ENCODE measurements around the gene ORMDL2. TPM values are rescaled to one million over a fixed set of nuclear protein-coding genes. Genes with fewer than 3 reads are reported as not detected.

The ORMDL2 gene
- total and polyA plus RNA-seq, 2 donors (not counting 3 experiments of a cell fraction or from before 2014, with no cell fraction given) = 55.0 to 70.4 TPM

- ChIA-PET CTCF (interaction anchor here (0.5 to 4.3 kb wide), 10 partner anchors 8 to 143 kb away, joined by 3 to 56 read pairs (median 4); partner anchors contain the start of genes ORMDL2 and SARNP), POLR2A (no interaction called here)
- no peak overlapping the region for H2AFZ ChIP-seq (ENCODE audit: low read depth, low read length)
- H3K4me3 ChIP-seq (replicated peaks in 1 of 3; ENCODE audit: insufficient read depth in 1 of 3, low read depth in 1 of 3, low read length in 3 of 3) = no peak overlapping the region
- FAIRE-seq (peak; percentile 31), DNase-seq (ENCODE audit: low read depth, low spot score) (peak; percentile 41)
- H3K4me2 ChIP-seq (ENCODE audit: insufficient read depth, low read length) = no peak overlapping the region
- TF ChIP-seq FOS (IDR thresholded peaks at IDR 0.05; ENCODE audit: borderline replicate concordance, insufficient read depth, low read length) (no peak), CTCF (IDR thresholded peaks at IDR 0.05; ENCODE audit: extremely low read depth in 1 of 2, insufficient read depth in 1 of 2, low read depth in 1 of 2, low read length in 2 of 2) (peak; percentile 31 to 41), GATA2 (IDR thresholded peaks at IDR 0.05; ENCODE audit: insufficient read depth, insufficient read length, low read depth, low read length) (no peak)
- H3K36me3 ChIP-seq (ENCODE audit: control insufficient read depth in 2 of 2, extremely low read depth in 1 of 2, insufficient read depth in 2 of 2, low read length in 2 of 2) = peaks cover 14 to 21% of the 10 kb centered on the region in 2 experiments
- dilution Hi-C loops (cut with MboI; ENCODE audit: extremely low pct_ligation_motif_present, low sequenced_read_pairs) (no loop called here), intact Hi-C loops (cut with micrococcal nuclease) (loop anchor here (1.0 kb wide), 1 partner anchor 58 kb away; no protein-coding TSS in a partner anchor)
- BruUV-seq (replicated peaks) = no TSS peak
- H3K4me1 ChIP-seq (ENCODE audit: control insufficient read depth, extremely low read depth, insufficient read depth, low read length) = no peaks in the 10 kb centered on the region
- H3K9me3 ChIP-seq (replicated peaks; ENCODE audit: control insufficient read depth, insufficient read depth, low read length) = no peaks in the 10 kb centered on the region
- H4K20me1 ChIP-seq (replicated peaks; ENCODE audit: control insufficient read depth, extremely low read depth, insufficient read depth, low read length) = no peaks in the 10 kb centered on the region
- peaks cover 18% of the 10 kb centered on the region for H3K79me2 ChIP-seq (ENCODE audit: control insufficient read depth, insufficient read depth, low read length)
- no peaks in the 10 kb centered on the region for H3K9me1 ChIP-seq (replicated peaks; ENCODE audit: control insufficient read depth, extremely low read depth, insufficient read depth, low read length)
- H3K9ac ChIP-seq (replicated peaks; ENCODE audit: extremely low read depth, insufficient read depth, low read length) = no peak overlapping the region
- H3K27me3 ChIP-seq (ENCODE audit: control insufficient read depth in 2 of 2, insufficient read depth in 2 of 2, low read length in 2 of 2) = no peaks in the 10 kb centered on the region
- H3K27ac ChIP-seq (ENCODE audit: insufficient read depth, low read depth, low read length) = no peak overlapping the region
Observed at GRCh38 chr12:55797068-55797467, 20.8 kb upstream of the ORMDL2 start.

GRCh38 chr12:55797550-55797949 is 20.3 kb upstream of the ORMDL2 start:
- dilution Hi-C loops (cut with MboI; ENCODE audit: extremely low pct_ligation_motif_present, low sequenced_read_pairs) = no loop called here
- BruUV-seq (replicated peaks) = no TSS peak
- peaks cover 14 to 21% of the 10 kb centered on the region in 2 experiments for H3K36me3 ChIP-seq (ENCODE audit: control insufficient read depth in 2 of 2, extremely low read depth in 1 of 2, insufficient read depth in 2 of 2, low read length in 2 of 2)
- ChIA-PET POLR2A (no interaction called here), CTCF (interaction anchor here (0.5 to 4.3 kb wide), 10 partner anchors 8 to 142 kb away, joined by 3 to 56 read pairs (median 4); partner anchors contain the start of genes ORMDL2 and SARNP)
- no peaks in the 10 kb centered on the region for H3K9me3 ChIP-seq (replicated peaks; ENCODE audit: control insufficient read depth, insufficient read depth, low read length)
- intact Hi-C loops (cut with micrococcal nuclease) = loop anchor here (1.0 kb wide), 1 partner anchor 58 kb away; no protein-coding TSS in a partner anchor
- DNase-seq (ENCODE audit: low read depth, low spot score) = no peak
- no peaks in the 10 kb centered on the region for H3K27me3 ChIP-seq (ENCODE audit: control insufficient read depth in 2 of 2, insufficient read depth in 2 of 2, low read length in 2 of 2)
- H3K9ac ChIP-seq (replicated peaks; ENCODE audit: extremely low read depth, insufficient read depth, low read length) = no peak overlapping the region
- no peak for FAIRE-seq
- no peak overlapping the region for H3K4me2 ChIP-seq (ENCODE audit: insufficient read depth, low read length)
- no peaks in the 10 kb centered on the region for H3K9me1 ChIP-seq (replicated peaks; ENCODE audit: control insufficient read depth, extremely low read depth, insufficient read depth, low read length)
- H3K4me1 ChIP-seq (ENCODE audit: control insufficient read depth, extremely low read depth, insufficient read depth, low read length) = no peaks in the 10 kb centered on the region
- H4K20me1 ChIP-seq (replicated peaks; ENCODE audit: control insufficient read depth, extremely low read depth, insufficient read depth, low read length) = no peaks in the 10 kb centered on the region
- no peak overlapping the region for H3K4me3 ChIP-seq (replicated peaks in 1 of 3; ENCODE audit: insufficient read depth in 1 of 3, low read depth in 1 of 3, low read length in 3 of 3)
- H2AFZ ChIP-seq (ENCODE audit: low read depth, low read length) = no peak overlapping the region
- H3K79me2 ChIP-seq (ENCODE audit: control insufficient read depth, insufficient read depth, low read length) = peaks cover 18% of the 10 kb centered on the region
- TF ChIP-seq POLR2AphosphoS5 (IDR thresholded peaks at IDR 0.05; ENCODE audit: insufficient read depth, low read depth, low read length) (no peak), CTCF (IDR thresholded peaks at IDR 0.05; ENCODE audit: extremely low read depth in 1 of 2, insufficient read depth in 1 of 2, low read depth in 1 of 2, low read length in 2 of 2) (no peak), GATA2 (IDR thresholded peaks at IDR 0.05; ENCODE audit: insufficient read depth, insufficient read length, low read depth, low read length) (no peak), MAX (IDR thresholded peaks at IDR 0.05; ENCODE audit: insufficient read depth, insufficient read length) (no peak), POLR2A (IDR thresholded peaks at IDR 0.05; ENCODE audit: low read depth, low read length) (no peak)
- H3K27ac ChIP-seq (ENCODE audit: insufficient read depth, low read depth, low read length) = no peak overlapping the region
